WTC11 (cell line): ENCODE measurements around the gene AKR7A2. TPM values are rescaled to one million over a fixed set of nuclear protein-coding genes. Genes with fewer than 3 reads are reported as not detected.

Experiments
- ATAC-seq: fragments of 200-7000 bp; cut with Tn5 transposase; 2 replicates; pipeline ENCODE4 v1.10.0; 2021; ENCODE audit warnings: mild to moderate bottlenecking, moderate library complexity
- CTCF ChIA-PET: fragments of 300-600 bp; sonication (Branson Sonifier 250); formaldehyde crosslinking; loops from one replicate; lab custom pipeline; 2021; ENCODE audit warnings: antibody characterized with exemption; lab: Charles Lee
- POLR2A ChIA-PET: fragments of 350-600 bp; sonication (Branson Sonifier 250); formaldehyde crosslinking; loops from one replicate; lab custom pipeline; 2021; ENCODE audit warnings: antibody characterized with exemption; lab: Charles Lee
- DNase-seq: peaks from one replicate; pipeline ENCODE4 v3.0.0; 2021; ENCODE audit warnings: low spot score
- H3K27ac Mint-ChIP-seq: 2 replicates; pipeline ENCODE4 v1.8.0; 2021; ENCODE audit warnings: mixed read lengths
- H3K27me3 Mint-ChIP-seq: 2 replicates; pipeline ENCODE4 v1.8.0; 2021; ENCODE audit warnings: low read depth, mild to moderate bottlenecking, moderate library complexity, mixed read lengths
- H3K36me3 Mint-ChIP-seq: 2 replicates; pipeline ENCODE4 v1.8.0; 2021; ENCODE audit warnings: mixed read lengths
- H3K4me1 Mint-ChIP-seq: 2 replicates; pipeline ENCODE4 v1.8.0; 2022; ENCODE audit warnings: mixed read lengths
- H3K4me3 Mint-ChIP-seq: 2 replicates; pipeline ENCODE4 v1.8.0; 2021; ENCODE audit warnings: mild to moderate bottlenecking, moderate library complexity, mixed read lengths
- H3K9me3 Mint-ChIP-seq: 2 replicates; pipeline ENCODE4 v1.8.0; 2021; ENCODE audit warnings: mixed read lengths
- CREB1 ChIP-seq: sonication (generic); formaldehyde crosslinking; IDR thresholded peaks from 2 replicates; pipeline ENCODE4 v1.8.0; 2023; ENCODE audit warnings: mild to moderate bottlenecking, missing genetic modification reagents
- CTCF ChIP-seq: fragments of 200-600 bp; IDR thresholded peaks from 2 replicates; pipeline ENCODE4 v1.8.0; 2022; ENCODE audit warnings: antibody characterized with exemption
- HMGXB4 ChIP-seq: sonication (generic); formaldehyde crosslinking; IDR thresholded peaks from 2 replicates; pipeline ENCODE4 v1.8.1; 2023; ENCODE audit warnings: mild to moderate bottlenecking, moderate library complexity, missing genetic modification reagents
- MLX ChIP-seq: sonication (generic); formaldehyde crosslinking; IDR thresholded peaks from 2 replicates; pipeline ENCODE4 v1.8.1; 2023; ENCODE audit warnings: mild to moderate bottlenecking, missing genetic modification reagents, moderate library complexity
- NFE2L1 ChIP-seq: sonication (generic); formaldehyde crosslinking; IDR thresholded peaks from 2 replicates; pipeline ENCODE4 v1.8.1; 2023; ENCODE audit warnings: missing genetic modification reagents
- ZNF263 ChIP-seq: sonication (generic); formaldehyde crosslinking; IDR thresholded peaks from 2 replicates; pipeline ENCODE4 v1.8.1; 2022; ENCODE audit warnings: low read depth, mild to moderate bottlenecking, moderate library complexity, missing genetic modification reagents
- ZNF416 ChIP-seq: fragments of 250-450 bp; sonication (Bioruptor Pico); IDR thresholded peaks from 2 replicates; pipeline ENCODE4 v1.9.0; 2021; ENCODE audit warnings: mild to moderate bottlenecking, inconsistent platforms
- ZNF425 ChIP-seq: fragments of 250-450 bp; sonication (Bioruptor Pico); conservative IDR thresholded peaks from 2 replicates; pipeline ENCODE4 v1.9.0; 2021; ENCODE audit warnings: mild to moderate bottlenecking
- total RNA-seq: library from RNA; stranded (reverse); gene quantifications from 3 replicates; pipeline ENCODE4 v1.2.3, GENCODE V29; 2021
- TF ChIP-seq, protein P1 (sequence below): sonication (generic); formaldehyde crosslinking; IDR thresholded peaks from 2 replicates; pipeline ENCODE4 v1.8.0; 2022; ENCODE audit warnings: mild to moderate bottlenecking, missing genetic modification reagents
- TF ChIP-seq, protein P2 (sequence below): sonication (generic); formaldehyde crosslinking; IDR thresholded peaks from 2 replicates; pipeline ENCODE4 v1.8.1; 2023; ENCODE audit warnings: mild to moderate bottlenecking, missing genetic modification reagents, borderline replicate concordance

The AKR7A2 gene
- total RNA-seq, 1 experiment from 2014 or later: 43.4 TPM

DNA sequence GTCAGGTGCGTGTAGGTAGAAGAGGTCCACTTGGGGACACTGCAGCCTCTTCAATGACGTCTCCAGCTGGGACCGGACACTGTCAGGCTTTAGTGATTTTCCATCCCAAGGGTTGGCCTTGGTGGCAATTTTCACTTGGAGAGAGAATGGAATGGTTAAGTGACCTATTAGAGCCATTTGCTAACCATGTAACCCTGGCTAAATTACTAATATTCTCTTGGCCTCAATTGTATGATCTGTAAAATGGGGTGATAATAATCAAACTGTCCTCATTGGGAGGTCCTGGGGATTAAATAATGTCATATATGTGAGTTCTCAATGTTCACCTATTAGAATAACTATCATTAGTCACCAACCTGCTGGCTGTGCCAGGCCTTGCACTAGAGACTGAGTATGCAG, 3.4 kb downstream of the AKR7A2 start (continued):
- TF ChIP-seq, protein P1, sequence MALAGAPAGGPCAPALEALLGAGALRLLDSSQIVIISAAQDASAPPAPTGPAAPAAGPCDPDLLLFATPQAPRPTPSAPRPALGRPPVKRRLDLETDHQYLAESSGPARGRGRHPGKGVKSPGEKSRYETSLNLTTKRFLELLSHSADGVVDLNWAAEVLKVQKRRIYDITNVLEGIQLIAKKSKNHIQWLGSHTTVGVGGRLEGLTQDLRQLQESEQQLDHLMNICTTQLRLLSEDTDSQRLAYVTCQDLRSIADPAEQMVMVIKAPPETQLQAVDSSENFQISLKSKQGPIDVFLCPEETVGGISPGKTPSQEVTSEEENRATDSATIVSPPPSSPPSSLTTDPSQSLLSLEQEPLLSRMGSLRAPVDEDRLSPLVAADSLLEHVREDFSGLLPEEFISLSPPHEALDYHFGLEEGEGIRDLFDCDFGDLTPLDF (CRISPR knock-in tag): no peak
- TF ChIP-seq, protein P2, sequence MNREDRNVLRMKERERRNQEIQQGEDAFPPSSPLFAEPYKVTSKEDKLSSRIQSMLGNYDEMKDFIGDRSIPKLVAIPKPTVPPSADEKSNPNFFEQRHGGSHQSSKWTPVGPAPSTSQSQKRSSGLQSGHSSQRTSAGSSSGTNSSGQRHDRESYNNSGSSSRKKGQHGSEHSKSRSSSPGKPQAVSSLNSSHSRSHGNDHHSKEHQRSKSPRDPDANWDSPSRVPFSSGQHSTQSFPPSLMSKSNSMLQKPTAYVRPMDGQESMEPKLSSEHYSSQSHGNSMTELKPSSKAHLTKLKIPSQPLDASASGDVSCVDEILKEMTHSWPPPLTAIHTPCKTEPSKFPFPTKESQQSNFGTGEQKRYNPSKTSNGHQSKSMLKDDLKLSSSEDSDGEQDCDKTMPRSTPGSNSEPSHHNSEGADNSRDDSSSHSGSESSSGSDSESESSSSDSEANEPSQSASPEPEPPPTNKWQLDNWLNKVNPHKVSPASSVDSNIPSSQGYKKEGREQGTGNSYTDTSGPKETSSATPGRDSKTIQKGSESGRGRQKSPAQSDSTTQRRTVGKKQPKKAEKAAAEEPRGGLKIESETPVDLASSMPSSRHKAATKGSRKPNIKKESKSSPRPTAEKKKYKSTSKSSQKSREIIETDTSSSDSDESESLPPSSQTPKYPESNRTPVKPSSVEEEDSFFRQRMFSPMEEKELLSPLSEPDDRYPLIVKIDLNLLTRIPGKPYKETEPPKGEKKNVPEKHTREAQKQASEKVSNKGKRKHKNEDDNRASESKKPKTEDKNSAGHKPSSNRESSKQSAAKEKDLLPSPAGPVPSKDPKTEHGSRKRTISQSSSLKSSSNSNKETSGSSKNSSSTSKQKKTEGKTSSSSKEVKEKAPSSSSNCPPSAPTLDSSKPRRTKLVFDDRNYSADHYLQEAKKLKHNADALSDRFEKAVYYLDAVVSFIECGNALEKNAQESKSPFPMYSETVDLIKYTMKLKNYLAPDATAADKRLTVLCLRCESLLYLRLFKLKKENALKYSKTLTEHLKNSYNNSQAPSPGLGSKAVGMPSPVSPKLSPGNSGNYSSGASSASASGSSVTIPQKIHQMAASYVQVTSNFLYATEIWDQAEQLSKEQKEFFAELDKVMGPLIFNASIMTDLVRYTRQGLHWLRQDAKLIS: no peak
- TF ChIP-seq CREB1 (CRISPR knock-in tag) (no peak), ZNF425 (CRISPR knock-in tag) (no peak), MLX (CRISPR knock-in tag) (no peak)

DNA sequence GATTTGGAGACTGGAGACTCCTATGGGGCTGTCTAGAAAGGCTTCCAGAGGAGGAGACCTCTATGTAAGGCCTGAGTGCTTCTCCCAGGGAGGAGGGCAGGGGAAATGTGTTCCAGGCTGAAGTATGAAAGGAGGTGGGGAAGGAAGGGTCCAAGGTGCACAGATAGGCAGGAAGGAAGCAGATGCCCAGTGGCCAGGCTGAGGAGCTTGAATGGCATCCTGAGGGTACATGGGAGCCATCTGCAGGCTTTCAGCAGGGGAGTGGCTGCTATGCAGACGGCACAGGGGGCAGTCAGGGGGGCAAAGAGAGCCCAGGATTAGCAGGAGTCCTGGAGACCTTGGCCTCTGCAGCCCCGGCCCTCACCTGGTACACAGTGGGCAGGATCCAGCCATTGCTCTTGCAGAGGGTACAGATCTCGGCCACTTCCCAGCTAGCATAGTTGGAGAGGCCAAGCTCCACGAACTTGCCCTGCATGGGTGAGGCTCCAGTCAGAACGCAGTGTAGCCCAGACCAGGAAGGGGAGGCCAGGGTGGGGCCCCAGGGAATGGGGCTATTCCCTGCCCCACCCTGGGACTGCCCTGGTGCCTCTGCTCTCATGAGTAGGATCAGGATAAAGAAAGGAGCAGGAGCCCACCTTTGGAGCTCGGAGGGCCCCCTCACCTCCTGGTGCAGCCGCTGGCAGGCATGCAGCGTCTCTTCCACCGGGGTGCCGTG, 4.0 kb downstream of the AKR7A2 start:
- no peaks in the 10 kb centered on the region for H3K9me3 Mint-ChIP-seq
- H3K27ac Mint-ChIP-seq: no peak overlapping the region
- DNase-seq (no peak), ATAC-seq (no peak)
- ChIA-PET POLR2A (no interaction called here), CTCF (no interaction called here)
- H3K36me3 Mint-ChIP-seq: peaks cover 39% of the 10 kb centered on the region
- TF ChIP-seq ZNF263 (CRISPR knock-in tag): no peak
- no peak for TF ChIP-seq NFE2L1 (CRISPR knock-in tag)
- peaks cover 9% of the 10 kb centered on the region for H3K4me1 Mint-ChIP-seq
- peaks cover 6% of the 10 kb centered on the region for H3K27me3 Mint-ChIP-seq
- H3K4me3 Mint-ChIP-seq: no peak overlapping the region

DNA sequence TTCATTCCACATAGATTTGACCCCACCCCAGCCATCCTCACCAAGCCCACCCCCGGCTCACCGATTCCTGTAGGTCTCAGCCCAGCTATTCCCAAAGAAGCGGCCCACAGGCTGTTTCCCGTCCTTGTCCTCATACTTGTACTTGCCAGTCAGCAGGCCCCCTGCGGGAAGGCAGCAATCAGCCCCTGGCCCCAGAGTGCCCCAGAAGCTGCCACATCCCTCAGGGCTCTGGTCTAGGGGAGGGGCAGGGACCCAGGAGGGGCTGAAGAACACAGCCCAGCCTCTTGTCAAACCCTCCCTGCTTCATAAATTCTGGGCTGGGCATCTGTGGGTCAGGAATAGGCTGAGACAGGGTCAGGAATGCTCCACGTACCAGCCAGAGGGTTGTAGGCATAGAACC, 5.0 kb downstream of the AKR7A2 start:
- Mint-ChIP-seq H3K4me3 (no peak overlapping the region), H3K36me3 (peaks cover 44% of the 10 kb centered on the region), H3K4me1 (peaks cover 6% of the 10 kb centered on the region), H3K9me3 (no peaks in the 10 kb centered on the region), H3K27me3 (peaks cover 6% of the 10 kb centered on the region), H3K27ac (no peak overlapping the region)
- DNase-seq (no peak), ATAC-seq (no peak)
- TF ChIP-seq HMGXB4 (CRISPR knock-in tag) (no peak), ZNF416 (no peak), CTCF (no peak)
- ChIA-PET POLR2A (no interaction called here), CTCF (no interaction called here)
